ENCODE measurements around the gene PRKCZ. TPM values are rescaled to one million over a fixed set of nuclear protein-coding genes. Genes with fewer than 3 reads are reported as not detected.

PRKCZ gene
- total RNA-seq, 3 donors from 2014 or later: 0.64 to 17.9 (median 12.5) TPM

- no peak for DNase-seq (ENCODE audit: low spot score in 2 of 2)
- intact Hi-C loops (cut with DNase I; ENCODE audit: low total_unique reads): loop anchor here (5.0 kb wide), 1 partner anchor 185 kb away; no protein-coding TSS in a partner anchor
- Histone ChIP-seq H3K27ac (peak overlapping the region in 1 of 2 donors; percentile 97), H3K27me3 (no peaks in the 10 kb centered on the region), H3K4me3 (no peak overlapping the region), H3K36me3 (no peaks in the 10 kb centered on the region), H3K9me3 (no peaks in the 10 kb centered on the region), H3K4me1 (peaks cover 3 to 12% of the 10 kb centered on the region in 2 donors)
- TF ChIP-seq POLR2A (IDR thresholded peaks at IDR 0.05) (no peak), POLR2AphosphoS5 (IDR thresholded peaks at IDR 0.05) (no peak), CTCF (IDR thresholded peaks at IDR 0.05) (no peak)
These were observed 147.5 kb downstream of the PRKCZ start for GRCh38 chr1:2197707-2198165.

GRCh38 chr1:2198571-2198970, 148.4 kb downstream of the PRKCZ start:
- DNase-seq (ENCODE audit: low spot score in 2 of 2): no peak
- H3K36me3 ChIP-seq: no peaks in the 10 kb centered on the region

GRCh38 chr1:2199042-2199810, 149.0 kb downstream of the PRKCZ start:
- TF ChIP-seq POLR2AphosphoS5 (IDR thresholded peaks at IDR 0.05): peak; percentile 51 to 61 (median 61)
- peak; percentile 59 for TF ChIP-seq POLR2A (IDR thresholded peaks at IDR 0.05)
- no peak for TF ChIP-seq CTCF (IDR thresholded peaks at IDR 0.05)
- no peaks in the 10 kb centered on the region for H3K27me3 ChIP-seq
- H3K36me3 ChIP-seq: no peaks in the 10 kb centered on the region
- H3K9me3 ChIP-seq: no peaks in the 10 kb centered on the region
- H3K4me1 ChIP-seq: peaks cover 3 to 7% of the 10 kb centered on the region in 2 donors
- peak overlapping the region; percentile 39 to 73 (median 49) for H3K4me3 ChIP-seq
- H3K27ac ChIP-seq: peak overlapping the region; percentile 86 to 97
- intact Hi-C loops (cut with DNase I; ENCODE audit: low total_unique reads): loop anchor here (5.0 kb wide), 1 partner anchor 183 kb away; no protein-coding TSS in a partner anchor
- DNase-seq (ENCODE audit: low spot score in 2 of 2): peak; percentile 79 to 84

More at GRCh38 chr1:2198571-2198970, 148.4 kb downstream of the PRKCZ start:
- Histone ChIP-seq H3K4me3 (peak overlapping the region in 1 of 3 donors; percentile 73), H3K27me3 (no peaks in the 10 kb centered on the region), H3K9me3 (no peaks in the 10 kb centered on the region), H3K27ac (peak overlapping the region; percentile 86 to 97), H3K4me1 (peaks cover 3 to 7% of the 10 kb centered on the region in 2 donors)
- intact Hi-C loops (cut with DNase I; ENCODE audit: low total_unique reads): loop anchor here (5.0 kb wide), 1 partner anchor 184 kb away; no protein-coding TSS in a partner anchor
- TF ChIP-seq POLR2AphosphoS5 (IDR thresholded peaks at IDR 0.05) (no peak), CTCF (IDR thresholded peaks at IDR 0.05) (no peak), POLR2A (IDR thresholded peaks at IDR 0.05) (no peak)

GRCh38 chr1:2200308-2200943, 150.2 kb downstream of the PRKCZ start:
- Histone ChIP-seq H3K27me3 (no peaks in the 10 kb centered on the region), H3K36me3 (no peaks in the 10 kb centered on the region), H3K9me3 (no peaks in the 10 kb centered on the region), H3K4me1 (peaks cover under 1 to 4% of the 10 kb centered on the region in 2 donors), H3K27ac (no peak overlapping the region), H3K4me3 (peak overlapping the region in 1 of 3 donors; percentile 73)
- TF ChIP-seq POLR2A (IDR thresholded peaks at IDR 0.05) (no peak), CTCF (IDR thresholded peaks at IDR 0.05) (no peak), POLR2AphosphoS5 (IDR thresholded peaks at IDR 0.05) (no peak)
- intact Hi-C loops (cut with DNase I; ENCODE audit: low total_unique reads): no loop called here
- no peak for DNase-seq (ENCODE audit: low spot score in 2 of 2)
